ENCODE results near the gene PRSS33. TPM values are rescaled to one million over a fixed set of nuclear protein-coding genes. Genes with fewer than 3 reads are reported as not detected.

The PRSS33 gene
- total RNA-seq, 1 donor: not detected

GRCh38 chr16:2748757-2749455 is 38.5 kb downstream of the PRSS33 start:
- no peak overlapping the region for H3K4me3 ChIP-seq (ENCODE audit: low read depth, low read length)
- DNase-seq (ENCODE audit: low read depth): no peak
- TF ChIP-seq CTCF (IDR thresholded peaks at IDR 0.05; ENCODE audit: insufficient read depth, low read depth, low read length): no peak

GRCh38 chr16:2745961-2746360 is 41.4 kb downstream of the PRSS33 start:
- TF ChIP-seq CTCF (IDR thresholded peaks at IDR 0.05; ENCODE audit: insufficient read depth, low read depth, low read length): no peak
- DNase-seq (ENCODE audit: low read depth): no peak
- no peak overlapping the region for H3K4me3 ChIP-seq (ENCODE audit: low read depth, low read length)

GRCh38 chr16:2745116-2745890 is 42.1 kb downstream of the PRSS33 start:
- H3K4me3 ChIP-seq (ENCODE audit: low read depth, low read length): no peak overlapping the region
- no peak for DNase-seq (ENCODE audit: low read depth)
- TF ChIP-seq CTCF (IDR thresholded peaks at IDR 0.05; ENCODE audit: insufficient read depth, low read depth, low read length): no peak

GRCh38 chr16:2744711-2745110 is 42.6 kb downstream of the PRSS33 start:
- TF ChIP-seq CTCF (IDR thresholded peaks at IDR 0.05; ENCODE audit: insufficient read depth, low read depth, low read length): no peak
- H3K4me3 ChIP-seq (ENCODE audit: low read depth, low read length): no peak overlapping the region
- no peak for DNase-seq (ENCODE audit: low read depth)

- no peak for TF ChIP-seq CTCF (IDR thresholded peaks at IDR 0.05; ENCODE audit: insufficient read depth, low read depth, low read length)
- no peak overlapping the region for H3K4me3 ChIP-seq (ENCODE audit: low read depth, low read length)
- DNase-seq (ENCODE audit: low read depth): no peak
Observed at GRCh38 chr16:2743007-2743810, 44.2 kb downstream of the PRSS33 start.

- TF ChIP-seq CTCF (IDR thresholded peaks at IDR 0.05; ENCODE audit: insufficient read depth, low read depth, low read length): no peak
- no peak overlapping the region for H3K4me3 ChIP-seq (ENCODE audit: low read depth, low read length)
- DNase-seq (ENCODE audit: low read depth): no peak
Observed at GRCh38 chr16:2742323-2743006, 44.9 kb downstream of the PRSS33 start.
